ENCODE results near the gene ANKFN1.

The ANKFN1 gene

GRCh38 chr17:56114469-56114868 is 38.8 kb upstream of the ANKFN1 start:
- TF ChIP-seq CTCF (IDR thresholded peaks at IDR 0.05; ENCODE audit: control extremely low read depth, extremely low read depth, low read depth, missing control alignments), result no peak
- POLR2A ChIA-PET, result no interaction called here
- DNase-seq (ENCODE audit: extremely low spot score), result no peak
- CTCF ChIA-PET, result no interaction called here

- DNase-seq (ENCODE audit: extremely low spot score), result no peak
- TF ChIP-seq CTCF (IDR thresholded peaks at IDR 0.05; ENCODE audit: control extremely low read depth, extremely low read depth, low read depth, missing control alignments), result no peak
- ChIA-PET POLR2A (no interaction called here), CTCF (no interaction called here)
These were observed 34.1 kb upstream of the ANKFN1 start for GRCh38 chr17:56119191-56119590.

DNA sequence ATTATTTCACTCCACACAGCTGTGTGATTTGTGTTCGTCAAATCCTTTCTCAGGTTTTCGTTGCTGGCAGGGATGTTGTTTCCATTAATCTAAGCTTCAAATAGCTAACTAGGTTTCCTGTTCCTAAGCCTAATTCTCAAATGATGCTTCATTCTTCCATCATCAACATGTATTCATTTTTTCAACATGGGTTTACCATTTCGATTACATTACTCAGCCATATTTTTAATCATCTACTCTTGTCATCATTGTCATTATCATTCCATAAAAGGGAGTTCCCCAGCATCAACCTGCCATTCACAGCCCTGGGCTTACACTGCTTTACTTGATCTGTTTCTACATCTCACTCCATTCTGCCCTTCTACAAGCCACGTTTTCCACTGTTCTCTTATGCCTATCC is 33.3 kb upstream of the ANKFN1 start:
- POLR2A ChIA-PET, result no interaction called here
- DNase-seq (ENCODE audit: extremely low spot score), result no peak
- CTCF ChIA-PET, result no interaction called here
- no peak for TF ChIP-seq CTCF (IDR thresholded peaks at IDR 0.05; ENCODE audit: control extremely low read depth, extremely low read depth, low read depth, missing control alignments)

DNA sequence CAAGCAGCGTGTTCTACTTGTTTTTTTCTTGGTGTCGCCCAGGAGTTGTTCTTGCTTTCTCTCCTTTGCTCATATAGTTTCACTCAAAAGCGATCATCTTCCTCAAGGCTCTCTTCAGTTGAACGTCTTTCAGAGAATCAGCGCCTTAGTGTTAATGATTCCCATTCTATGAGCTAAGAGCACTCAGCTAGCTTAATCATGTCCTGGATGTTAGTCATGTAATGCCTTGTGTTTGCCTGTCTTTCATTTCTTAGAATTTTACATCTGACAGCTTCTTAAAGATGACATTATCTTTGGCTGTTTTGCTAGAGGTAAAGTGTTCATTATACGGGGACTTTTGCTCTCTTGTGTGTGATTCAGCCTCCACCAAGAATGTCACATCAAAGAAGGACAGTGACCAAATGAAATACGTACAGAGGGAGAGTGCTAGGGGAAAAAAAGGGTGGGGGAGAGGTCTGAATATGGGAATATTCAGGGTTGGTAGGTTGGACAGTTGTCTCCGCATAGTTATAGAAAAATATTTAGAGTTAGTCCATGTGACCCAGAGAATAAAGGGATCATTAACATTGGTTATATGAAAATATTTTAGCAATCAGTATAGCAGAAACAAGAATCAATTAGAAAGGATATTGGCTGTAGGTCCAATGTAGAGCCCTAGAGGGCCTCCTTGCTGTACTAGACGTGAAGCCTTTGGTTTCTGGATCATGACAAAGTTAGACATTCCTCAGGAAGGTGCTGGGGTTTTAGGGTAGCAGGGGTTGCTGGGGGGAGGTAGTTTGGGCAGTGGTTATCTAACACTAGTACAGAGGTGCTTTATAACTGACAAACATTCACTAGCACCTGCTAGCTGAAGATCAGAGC is 31.9 kb upstream of the ANKFN1 start:
- DNase-seq (ENCODE audit: extremely low spot score), result no peak
- CTCF ChIA-PET, result interaction anchor here (2.2 kb wide), 1 partner anchor 594 kb away, joined by 6 read pairs; no protein-coding TSS in a partner anchor
- no peak for TF ChIP-seq CTCF (IDR thresholded peaks at IDR 0.05; ENCODE audit: control extremely low read depth, extremely low read depth, low read depth, missing control alignments)

GRCh38 chr17:56125830-56126819 is 27.1 kb upstream of the ANKFN1 start:
- CTCF ChIA-PET, result interaction anchor here (0.7 kb wide), 1 partner anchor 14 kb away, joined by 5 read pairs; no protein-coding TSS in a partner anchor
- TF ChIP-seq CTCF (IDR thresholded peaks at IDR 0.05; ENCODE audit: control extremely low read depth, extremely low read depth, low read depth, missing control alignments), result peak; percentile 26
- no peak for DNase-seq (ENCODE audit: extremely low spot score)

More for the DNA sequence above, 31.9 kb upstream of the ANKFN1 start:
- POLR2A ChIA-PET, result no interaction called here

GRCh38 chr17:56130026-56130425 is 23.2 kb upstream of the ANKFN1 start:
- no peak for TF ChIP-seq CTCF (IDR thresholded peaks at IDR 0.05; ENCODE audit: control extremely low read depth, extremely low read depth, low read depth, missing control alignments)
- ChIA-PET CTCF (no interaction called here), POLR2A (no interaction called here)
- DNase-seq (ENCODE audit: extremely low spot score), result no peak

More at GRCh38 chr17:56125830-56126819, 27.1 kb upstream of the ANKFN1 start:
- POLR2A ChIA-PET, result no interaction called here
